ENCODE measurements around the gene TBC1D4. TPM values are rescaled to one million over a fixed set of nuclear protein-coding genes. Genes with fewer than 3 reads are reported as not detected.

Gene TBC1D4
- total and polyA plus RNA-seq, 9 of the 15 experiments (the other 6 are each of a cell fraction or from before 2014, with no cell fraction given): 2.8 to 12.3 (median 7.0) TPM

GRCh38 chr13:75513271-75513670 lies 31.3 kb upstream of the TBC1D4 start:
- ATAC-seq: no peak
- POLR2A ChIA-PET: interaction anchor here (0.9 kb wide), 1 partner anchor 14 kb away, joined by 3 read pairs; no protein-coding TSS in a partner anchor
- H3K9ac ChIP-seq (ENCODE audit: insufficient read depth in 1 of 2, low read depth in 2 of 2, low read length in 2 of 2): no peak overlapping the region
- TF ChIP-seq ZNF511 (CRISPR knock-in tag; IDR thresholded peaks at IDR 0.05) (no peak), PREB (CRISPR knock-in tag; IDR thresholded peaks at IDR 0.05) (no peak), ZNF311 (CRISPR knock-in tag; IDR thresholded peaks at IDR 0.05) (no peak), ZKSCAN3 (CRISPR knock-in tag; IDR thresholded peaks at IDR 0.05) (no peak), TEAD1 (CRISPR knock-in tag; IDR thresholded peaks at IDR 0.05) (no peak), CEBPZ (IDR thresholded peaks at IDR 0.05; ENCODE audit: borderline replicate concordance, low read depth, low read length) (no peak), ZNF717 (CRISPR knock-in tag; IDR thresholded peaks at IDR 0.05) (no peak), ZNF561 (CRISPR knock-in tag; conservative IDR thresholded peaks at IDR 0.05) (no peak), CREBBP (IDR thresholded peaks at IDR 0.05; ENCODE audit: low read depth, low read length) (no peak), ZBTB7A (IDR thresholded peaks at IDR 0.05; ENCODE audit: borderline replicate concordance, control insufficient read depth, low read depth, low read length) (no peak), FOXP1 (CRISPR knock-in tag; IDR thresholded peaks at IDR 0.05) (no peak), THAP12 (CRISPR knock-in tag; IDR thresholded peaks at IDR 0.05) (no peak), ZNF449 (CRISPR knock-in tag; IDR thresholded peaks at IDR 0.05) (no peak), BRF1 (IDR thresholded peaks at IDR 0.05; ENCODE audit: borderline replicate concordance, extremely low read depth, insufficient read length) (no peak)

More at GRCh38 chr13:75513271-75513670, 31.3 kb upstream of the TBC1D4 start:
- H3K27ac ChIP-seq (ENCODE audit: extremely low read depth, low read depth, low read length): no peak overlapping the region
- in situ Hi-C loops (cut with MboI): no loop called here
- H3K9me3 ChIP-seq (replicated peaks; ENCODE audit: control insufficient read depth, insufficient read depth, low read depth, low read length): no peaks in the 10 kb centered on the region
- CTCF ChIA-PET (ENCODE audit: low intra/inter-chr PET ratio): no interaction called here
- WGBS (ENCODE audit: insufficient coverage, low coverage, missing lambda C conversion rate): 24% methylated on average over 5 of the region's 5 CpGs
- no TSS peak for BruUV-seq (replicated peaks)
- H3K79me2 ChIP-seq (ENCODE audit: control insufficient read depth, insufficient read depth, low read length): no peaks in the 10 kb centered on the region
- no peak for DNase-seq (ENCODE audit: extremely low read depth in 1 of 4, low spot score in 3 of 4)
- no peak overlapping the region for H2AFZ ChIP-seq (ENCODE audit: low read depth, low read length)
- no peaks in the 10 kb centered on the region for H3K9me1 ChIP-seq (ENCODE audit: control insufficient read depth, insufficient read depth, low read length)
- H3K36me3 ChIP-seq (ENCODE audit: control insufficient read depth, insufficient read depth, low read length): no peaks in the 10 kb centered on the region
- H3K4me1 ChIP-seq (replicated peaks in 1 of 2; ENCODE audit: control insufficient read depth in 2 of 2, insufficient read depth in 2 of 2, low read length in 2 of 2): no peaks in the 10 kb centered on the region
- H3K4me3 ChIP-seq: no peak overlapping the region
- no peak for FAIRE-seq
- H4K20me1 ChIP-seq (replicated peaks; ENCODE audit: control insufficient read depth, insufficient read depth, low read length): no peaks in the 10 kb centered on the region
- intact Hi-C loops (cut with micrococcal nuclease): no loop called here
- H3K4me2 ChIP-seq (ENCODE audit: insufficient read depth, low read length): no peak overlapping the region
- H3K27me3 ChIP-seq (ENCODE audit: control insufficient read depth in 2 of 2, insufficient read depth in 2 of 2, low read length in 2 of 2): no peaks in the 10 kb centered on the region

Measured in K562 (cell line).